HG02571 (cell line): Measurements from ENCODE around the gene SPANXN3.
"Not testable (repeated sequence)": the region's sequence is repeated elsewhere in the genome, so short reads cannot be mapped to it uniquely, and the experiment has no call there.

ENCODE experiments used
- ATAC-seq: cut with Tn5 transposase; IDR thresholded peaks from one replicate; pipeline ENCODE4 v1.9.1; 2021; ENCODE audit warnings: mild to moderate bottlenecking, moderate library complexity; ENCODE audit not compliant: unreplicated experiment

Gene SPANXN3

GRCh38 chrX:143517375-143517774, at the start of gene SPANXN3:
Gene SPANXN3, minus strand, starts transcription at chrX:143517475. Its CDS starts 84 bp downstream, at chrX:143517391.
- not testable (repeated sequence) for ATAC-seq

GRCh38 chrX:143536176-143536575, 18.9 kb upstream of the SPANXN3 start:
- ATAC-seq, result no peak

- not testable (repeated sequence) for ATAC-seq
Measured at GRCh38 chrX:143502196-143502595, 15.1 kb downstream of the SPANXN3 start.

GRCh38 chrX:143500751-143501150, 16.5 kb downstream of the SPANXN3 start:
- ATAC-seq, result no peak

GRCh38 chrX:143486105-143486504, 31.2 kb downstream of the SPANXN3 start:
- ATAC-seq, result no peak

- no peak for ATAC-seq
Measured at GRCh38 chrX:143476751-143477150, 40.5 kb downstream of the SPANXN3 start.

GRCh38 chrX:143472347-143472938, 44.8 kb downstream of the SPANXN3 start:
- ATAC-seq, result no peak

GRCh38 chrX:143466130-143466529, 51.1 kb downstream of the SPANXN3 start:
- ATAC-seq, result no peak

GRCh38 chrX:143462696-143463095, 54.6 kb downstream of the SPANXN3 start:
- ATAC-seq, result no peak

GRCh38 chrX:143461606-143462005, 55.7 kb downstream of the SPANXN3 start:
- no peak for ATAC-seq
